GM23248 (cell line): Measurements from ENCODE around the gene ITLN1. TPM values are rescaled to one million over a fixed set of nuclear protein-coding genes. Genes with fewer than 3 reads are reported as not detected.
"Not testable (repeated sequence)": the region's sequence is repeated elsewhere in the genome, so short reads cannot be mapped to it uniquely, and the experiment has no call there.

ENCODE experiments used
- DNase-seq: peaks from one replicate; pipeline ENCODE4 v3.0.0-alpha.2; 2015
- H2AFZ ChIP-seq: fragments of 200-600 bp; sonication (generic); 2 replicates; pipeline ENCODE4 v1.6.1; 2016; ENCODE audit warnings: antibody characterized with exemption
- H3F3A ChIP-seq: fragments of 200-600 bp; sonication (generic); 2 replicates; pipeline ENCODE4 v1.6.1; 2016; ENCODE audit warnings: mild to moderate bottlenecking, antibody characterized with exemption, mixed run types; ENCODE audit not compliant: insufficient read depth
- H3K27ac ChIP-seq: fragments of 200-600 bp; sonication (generic); 2 replicates; pipeline ENCODE4 v1.5.1; 2016; ENCODE audit warnings: mild to moderate bottlenecking
- H3K27me3 ChIP-seq: fragments of 200-600 bp; sonication (generic); replicated peaks from 2 replicates; pipeline ENCODE4 v1.6.1; 2016; ENCODE audit warnings: mild to moderate bottlenecking; ENCODE audit not compliant: insufficient read depth
- H3K36me3 ChIP-seq: fragments of 200-600 bp; sonication (generic); 2 replicates; pipeline ENCODE4 v1.6.1; 2016; ENCODE audit warnings: low read depth, mild to moderate bottlenecking
- H3K4me1 ChIP-seq: fragments of 200-600 bp; sonication (generic); 2 replicates; pipeline ENCODE4 v1.6.1; 2016; ENCODE audit warnings: mild to moderate bottlenecking; ENCODE audit not compliant: insufficient read depth
- H3K4me2 ChIP-seq: fragments of 200-600 bp; sonication (generic); one replicate; pipeline ENCODE4 v1.6.1; 2016; ENCODE audit warnings: mild to moderate bottlenecking; ENCODE audit not compliant: unreplicated experiment
- H3K4me3 ChIP-seq: fragments of 200-600 bp; sonication (generic); 2 replicates; pipeline ENCODE4 v1.5.1; 2016; ENCODE audit warnings: mild to moderate bottlenecking
- H3K79me2 ChIP-seq: fragments of 200-600 bp; sonication (generic); 2 replicates; pipeline ENCODE4 v1.6.1; 2016; ENCODE audit warnings: mild to moderate bottlenecking; ENCODE audit not compliant: insufficient read depth
- H3K9ac ChIP-seq: fragments of 200-600 bp; sonication (generic); 2 replicates; pipeline ENCODE4 v1.6.1; 2016; ENCODE audit warnings: mild to moderate bottlenecking
- H3K9me2 ChIP-seq: fragments of 200-600 bp; sonication (generic); 2 replicates; pipeline ENCODE4 v1.6.1; 2016; ENCODE audit warnings: mixed run types, mild to moderate bottlenecking, moderate library complexity; ENCODE audit not compliant: insufficient read depth
- H3K9me3 ChIP-seq: fragments of 200-600 bp; sonication (generic); one replicate; pipeline ENCODE4 v1.6.1; 2017; ENCODE audit warnings: low read depth
- H4K20me1 ChIP-seq: fragments of 200-600 bp; sonication (generic); 2 replicates; pipeline ENCODE4 v1.6.0; 2016; ENCODE audit not compliant: insufficient read depth
- EZH2 ChIP-seq: fragments of 200-600 bp; sonication (generic); IDR thresholded peaks from 2 replicates; pipeline ENCODE4 v1.6.1; 2018; ENCODE audit warnings: antibody characterized with exemption, mild to moderate bottlenecking; ENCODE audit not compliant: insufficient read depth, poor library complexity, severe bottlenecking
- EZH2phosphoT487 ChIP-seq: fragments of 200-600 bp; sonication (generic); IDR thresholded peaks from 2 replicates; pipeline ENCODE4 v1.6.1; 2018; ENCODE audit warnings: antibody characterized with exemption, moderate library complexity, mild to moderate bottlenecking, low read depth; ENCODE audit not compliant: insufficient read depth
- WGBS, 2 experiments: methylation state at CpG; one replicate each; pipeline ENCODE4 v1.1.6; 2015 to 2017; ENCODE audit warnings: low lambda C conversion rate in 2 of 2, low coverage in 1 of 2; ENCODE audit errors: missing lambda C conversion rate in 2 of 2; 5-methylcytosine and 5-hydroxymethylcytosine counted together
- in situ Hi-C: fragments of 300-500 bp; cut with MboI; formaldehyde crosslinking; loops from 2 replicates; pipeline ENCODE4 v1.15.0; 2020
- polyA plus RNA-seq: library from polyadenylated mRNA; unstranded; fragments of >200 nt; fragmentation: Nextera tagmentation; extraction: Ambion mirVana; gene quantifications from 2 replicates; pipeline ENCODE4 v1.2.1, GENCODE V29; 2016
- total RNA-seq: library from RNA; depleted of rRNA; stranded (reverse); fragments of >200 nt; shearing (Covaris generic); gene quantifications from 2 replicates; pipeline ENCODE4 v1.2.3, GENCODE V29; 2014

ITLN1 gene
- total and polyA plus RNA-seq, 2 experiments from 2014 or later: not detected

DNA sequence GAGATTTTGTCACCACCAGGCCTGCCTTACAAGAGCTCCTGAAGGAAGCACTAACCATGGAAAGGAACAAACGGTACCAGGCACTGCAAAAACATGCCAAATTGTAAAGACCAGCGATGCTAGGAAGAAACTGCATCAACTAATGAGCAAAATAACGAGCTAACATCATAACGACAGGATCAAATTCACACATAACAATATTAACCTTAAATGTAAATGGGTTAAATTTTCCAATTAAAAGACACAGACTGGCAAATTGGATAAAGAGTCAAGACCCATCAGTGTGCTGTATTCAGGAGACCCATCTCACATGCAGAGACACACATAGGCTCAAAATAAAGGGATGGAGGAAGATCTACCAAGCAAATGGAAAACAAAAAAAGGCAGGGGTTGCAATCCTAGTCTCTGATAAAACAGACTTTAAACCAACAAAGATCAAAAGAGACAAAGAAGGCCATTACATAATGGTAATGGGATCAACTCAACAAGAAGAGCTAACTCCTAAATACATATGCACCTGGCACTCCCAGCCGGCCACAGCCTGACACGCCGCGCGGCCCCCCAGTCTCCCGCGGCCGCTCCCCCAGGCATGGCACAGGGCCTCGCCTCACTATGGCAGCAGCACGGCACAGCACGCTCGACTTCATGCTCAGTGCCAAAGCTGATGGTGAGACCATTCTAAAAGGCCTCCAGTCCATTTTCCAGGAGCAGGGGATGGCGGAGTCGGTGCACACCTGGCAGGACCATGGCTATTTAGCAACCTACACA is 9.6 kb upstream of the ITLN1 start:
- in situ Hi-C loops: not testable (repeated sequence)

DNA sequence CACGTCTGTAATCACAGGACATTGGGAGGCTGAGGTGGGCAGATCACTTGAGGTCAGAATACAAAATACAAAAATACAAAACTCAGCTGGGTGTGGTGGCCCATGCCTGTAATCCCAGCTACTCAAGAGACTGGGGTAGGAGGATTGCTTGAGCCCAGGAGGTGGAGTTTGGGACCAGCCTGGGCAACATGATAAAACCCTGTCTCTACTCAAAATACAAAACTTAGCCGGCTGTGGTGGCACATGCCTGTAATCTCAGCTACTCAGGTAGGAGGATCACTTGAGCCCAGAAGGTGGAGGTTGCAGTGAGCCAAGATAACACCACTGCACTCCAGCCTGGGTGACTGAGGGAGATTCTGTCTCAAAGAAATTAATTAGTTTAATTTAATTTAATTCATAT is 6.5 kb upstream of the ITLN1 start:
- Histone ChIP-seq H3K4me3 (no peak overlapping the region), H3K4me2 (no peak overlapping the region), H3K9me3 (no peaks in the 10 kb centered on the region), H3F3A (no peaks in the 10 kb centered on the region), H2AFZ (no peak overlapping the region), H3K9ac (no peak overlapping the region), H3K4me1 (no peaks in the 10 kb centered on the region), H3K9me2 (no peaks in the 10 kb centered on the region), H4K20me1 (no peaks in the 10 kb centered on the region), H3K36me3 (no peaks in the 10 kb centered on the region), H3K27me3 (no peaks in the 10 kb centered on the region), H3K79me2 (no peaks in the 10 kb centered on the region), H3K27ac (no peak overlapping the region)
- TF ChIP-seq EZH2phosphoT487: no peak
- TF ChIP-seq EZH2: no peak
- 23 to 25% methylated on average over 2 of the region's 2 CpGs for WGBS, 2 experiments
- in situ Hi-C loops: no loop called here
- no peak for DNase-seq

More for the DNA sequence above, 9.6 kb upstream of the ITLN1 start:
- not testable (repeated sequence) for H3K79me2 ChIP-seq, H3K4me3 ChIP-seq, H3K4me1 ChIP-seq, H3K27me3 ChIP-seq, H3K9ac ChIP-seq, H2AFZ ChIP-seq, H3K9me2 ChIP-seq, DNase-seq, H3K27ac ChIP-seq, H3F3A ChIP-seq, H3K36me3 ChIP-seq, H3K9me3 ChIP-seq, H4K20me1 ChIP-seq, H3K4me2 ChIP-seq
- 57 to 59% methylated on average over 18 of the region's 18 CpGs for WGBS, 2 experiments

DNA sequence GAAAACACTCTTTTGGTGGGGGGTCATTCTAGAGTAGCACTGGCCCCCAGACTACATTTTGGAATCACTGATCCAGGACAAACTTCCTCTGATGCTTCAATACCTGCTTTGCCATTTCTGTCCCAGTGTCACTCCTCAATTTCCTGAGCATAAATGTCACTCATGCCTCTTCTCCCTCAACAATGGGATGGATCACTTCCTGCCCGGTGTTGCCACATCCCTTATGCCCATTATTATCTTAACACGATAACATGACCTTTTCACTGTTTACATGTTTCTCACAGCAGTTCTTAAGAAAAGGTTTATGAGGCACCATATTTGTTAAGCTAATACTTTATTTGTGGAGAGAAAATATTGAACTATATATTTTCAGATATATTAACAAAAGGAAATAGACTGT is 3.9 kb upstream of the ITLN1 start:
- H3K9me2 ChIP-seq: no peaks in the 10 kb centered on the region
- DNase-seq: no peak
- no peaks in the 10 kb centered on the region for H3K9me3 ChIP-seq
- TF ChIP-seq EZH2 (no peak), EZH2phosphoT487 (no peak)
- no peaks in the 10 kb centered on the region for H4K20me1 ChIP-seq
- no peaks in the 10 kb centered on the region for H3K4me1 ChIP-seq
- H3K27ac ChIP-seq: no peak overlapping the region
- H3K27me3 ChIP-seq: no peaks in the 10 kb centered on the region
- H3K4me2 ChIP-seq: no peak overlapping the region
- H2AFZ ChIP-seq: no peak overlapping the region
- H3K9ac ChIP-seq: no peak overlapping the region
- in situ Hi-C loops: no loop called here
- H3K4me3 ChIP-seq: no peak overlapping the region
- H3K36me3 ChIP-seq: no peaks in the 10 kb centered on the region
- no peaks in the 10 kb centered on the region for H3K79me2 ChIP-seq
- WGBS, 2 experiments: 10 to 11% methylated on average over 2 of the region's 2 CpGs
- H3F3A ChIP-seq: no peaks in the 10 kb centered on the region

DNA sequence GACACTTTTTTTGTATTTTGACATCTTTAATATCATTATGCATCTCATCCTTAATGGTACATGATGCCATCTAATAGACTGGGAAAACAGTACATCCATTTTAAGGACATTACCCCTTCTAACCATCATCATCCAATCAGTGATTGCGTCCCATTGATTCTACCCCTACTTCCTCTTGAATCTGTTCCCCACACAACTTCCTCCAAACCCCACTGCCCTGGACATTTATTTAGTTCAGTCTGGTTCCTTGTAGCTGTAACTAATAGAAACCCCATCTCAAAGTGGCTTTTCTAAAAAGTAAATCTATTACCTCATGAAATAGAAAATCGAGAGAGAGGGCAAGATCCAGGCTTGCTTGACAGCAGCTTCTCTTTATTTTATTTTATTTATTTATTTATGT is 2.1 kb upstream of the ITLN1 start:
- no peak for TF ChIP-seq EZH2phosphoT487
- Histone ChIP-seq H3K27ac (no peak overlapping the region), H4K20me1 (no peaks in the 10 kb centered on the region), H2AFZ (no peak overlapping the region), H3K4me3 (no peak overlapping the region), H3K9ac (no peak overlapping the region), H3K4me2 (no peak overlapping the region), H3K9me3 (no peaks in the 10 kb centered on the region), H3K9me2 (no peaks in the 10 kb centered on the region), H3K79me2 (no peaks in the 10 kb centered on the region), H3K27me3 (no peaks in the 10 kb centered on the region), H3K36me3 (no peaks in the 10 kb centered on the region), H3K4me1 (no peaks in the 10 kb centered on the region), H3F3A (no peaks in the 10 kb centered on the region)
- WGBS, 2 experiments: 19 to 31% methylated on average over 2 of the region's 2 CpGs
- DNase-seq: no peak
- in situ Hi-C loops: no loop called here

DNA sequence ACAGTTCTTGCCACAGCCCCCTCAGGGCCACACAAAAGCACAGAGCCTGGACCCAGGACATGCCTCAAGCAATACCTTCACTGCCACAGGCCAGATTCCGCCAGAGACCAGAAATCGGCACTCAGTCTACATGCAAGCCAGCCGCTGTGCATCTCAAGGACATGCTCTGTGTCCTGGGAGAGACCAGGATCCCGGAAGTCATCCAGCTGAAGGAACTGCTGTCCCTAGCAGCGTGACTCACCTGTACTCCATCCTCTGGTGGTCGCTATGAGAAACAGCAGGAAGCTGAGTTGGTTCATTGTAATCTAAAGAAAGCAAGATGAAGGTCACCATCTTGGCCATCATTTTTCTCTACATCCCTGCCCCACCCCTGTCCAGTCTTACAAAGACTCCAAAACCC is 401 bp downstream of the ITLN1 start:
- H3K9me3 ChIP-seq: no peaks in the 10 kb centered on the region
- no peaks in the 10 kb centered on the region for H3K36me3 ChIP-seq
- H3K9me2 ChIP-seq: no peaks in the 10 kb centered on the region
- H3K79me2 ChIP-seq: no peaks in the 10 kb centered on the region
- no peak for TF ChIP-seq EZH2
- TF ChIP-seq EZH2phosphoT487: no peak
- no peaks in the 10 kb centered on the region for H3K27me3 ChIP-seq
- no peaks in the 10 kb centered on the region for H3K4me1 ChIP-seq
- no peak overlapping the region for H3K27ac ChIP-seq
- H3K4me3 ChIP-seq: no peak overlapping the region
- no peaks in the 10 kb centered on the region for H3F3A ChIP-seq
- in situ Hi-C loops: no loop called here
- no peak overlapping the region for H2AFZ ChIP-seq
- DNase-seq: no peak
- H3K4me2 ChIP-seq: no peak overlapping the region
- H4K20me1 ChIP-seq: no peaks in the 10 kb centered on the region
- WGBS, 2 experiments: 35 to 44% methylated on average over 6 of the region's 6 CpGs
- no peak overlapping the region for H3K9ac ChIP-seq
